IMR-90 (cell line): ENCODE measurements around the gene IL17B. TPM values are rescaled to one million over a fixed set of nuclear protein-coding genes. Genes with fewer than 3 reads are reported as not detected.

Source experiments
- ATAC-seq: fragments of 200-7000 bp; cut with Tn5 transposase; 2 replicates; pipeline ENCODE4 v1.9.1; 2020; ENCODE audit warnings: low read depth, mild to moderate bottlenecking, moderate library complexity
- BruUV-seq: library from RNA; stranded (reverse); fragments of 400-500 nt; replicated peaks from 2 replicates; lab custom pipeline; 2021; lab: Mats Ljungman, UMichigan
- CTCF ChIA-PET: fragments of 300-600 bp; formaldehyde crosslinking; extraction: SDS; loops from one replicate; lab custom pipeline; 2021; ENCODE audit warnings: antibody characterized with exemption; lab: Yijun Ruan, JAX
- POLR2A ChIA-PET: fragments of 300-600 bp; sonication (Branson Sonifier 250); formaldehyde crosslinking; loops from one replicate; lab custom pipeline; 2022; ENCODE audit warnings: antibody characterized with exemption; ENCODE audit not compliant: unreplicated experiment; lab: Charles Lee
- DNase-seq: peaks from one replicate; pipeline ENCODE4 v3.0.0; 2013
- H2AFZ ChIP-seq: replicated peaks from 2 replicates; pipeline ENCODE3; 2013; ENCODE audit warnings: low read length, mild to moderate bottlenecking; ENCODE audit not compliant: poor library complexity
- H2AK5ac ChIP-seq: 2 replicates; pipeline ENCODE4 v1.6.1; 2013; ENCODE audit warnings: low read depth, low read length, inconsistent platforms
- H2AK9ac ChIP-seq: replicated peaks from 2 replicates; pipeline ENCODE3; 2013; ENCODE audit warnings: mild to moderate bottlenecking, low read depth, low read length, moderate library complexity; ENCODE audit not compliant: poor library complexity
- H2BK120ac ChIP-seq: 2 replicates; pipeline ENCODE4 v1.6.1; 2013; ENCODE audit warnings: low read depth, low read length, inconsistent platforms
- H2BK15ac ChIP-seq: 3 replicates; pipeline ENCODE4 v1.6.1; 2013; ENCODE audit warnings: low read depth, low read length, inconsistent platforms
- H2BK20ac ChIP-seq: 2 replicates; pipeline ENCODE4 v1.6.1; 2013; ENCODE audit warnings: low read depth, mild to moderate bottlenecking, inconsistent platforms, low read length, moderate library complexity
- H2BK5ac ChIP-seq: 2 replicates; pipeline ENCODE4 v1.6.1; 2013; ENCODE audit warnings: mild to moderate bottlenecking, low read depth, low read length, inconsistent platforms; ENCODE audit not compliant: poor library complexity, severe bottlenecking
- H3K14ac ChIP-seq: replicated peaks from 2 replicates; pipeline ENCODE4 v1.6.1; 2013; ENCODE audit warnings: low read depth, low read length, inconsistent platforms
- H3K18ac ChIP-seq: 2 replicates; pipeline ENCODE4 v1.6.1; 2013; ENCODE audit warnings: low read depth, low read length, control low read depth
- H3K23ac ChIP-seq: 2 replicates; pipeline ENCODE4 v1.6.1; 2013; ENCODE audit warnings: low read depth, low read length, inconsistent platforms
- H3K27ac ChIP-seq: 2 replicates; pipeline ENCODE4 v1.5.1; 2013; ENCODE audit warnings: mild to moderate bottlenecking, control low read depth, low read length; ENCODE audit not compliant: insufficient read depth
- H3K27me3 ChIP-seq: 2 replicates; pipeline ENCODE4 v1.6.1; 2013; ENCODE audit warnings: low read length; ENCODE audit not compliant: control insufficient read depth, insufficient read depth
- H3K36me3 ChIP-seq: 2 replicates; pipeline ENCODE4 v1.6.1; 2013; ENCODE audit warnings: low read length, mixed read lengths; ENCODE audit not compliant: control insufficient read depth, insufficient read depth
- H3K4ac ChIP-seq: 2 replicates; pipeline ENCODE4 v1.6.1; 2013; ENCODE audit warnings: low read depth, low read length, inconsistent platforms
- H3K4me1 ChIP-seq: 2 replicates; pipeline ENCODE4 v1.6.1; 2013; ENCODE audit warnings: low read length, mixed read lengths; ENCODE audit not compliant: control insufficient read depth, insufficient read depth
- H3K4me2 ChIP-seq: 2 replicates; pipeline ENCODE4 v1.6.1; 2013; ENCODE audit warnings: low read depth, mild to moderate bottlenecking, control low read depth, low read length, moderate library complexity
- H3K4me3 ChIP-seq: 2 replicates; pipeline ENCODE4 v1.5.1; 2013; ENCODE audit warnings: low read depth, mild to moderate bottlenecking, control low read depth, low read length, moderate library complexity; ENCODE audit not compliant: insufficient read depth
- H3K56ac ChIP-seq: 2 replicates; pipeline ENCODE4 v1.6.1; 2013; ENCODE audit warnings: low read length, inconsistent platforms; ENCODE audit not compliant: insufficient read depth; ENCODE audit errors: extremely low read depth
- H3K79me1 ChIP-seq, 2 experiments: 2 replicates each; pipeline ENCODE4 v1.6.1; 2013; ENCODE audit warnings: low read length in 2 of 2, inconsistent platforms in 1 of 2, low read depth in 1 of 2
- H3K9ac ChIP-seq: 2 replicates; pipeline ENCODE4 v1.6.1; 2013; ENCODE audit warnings: low read depth, low read length, control low read depth
- H3K9me1 ChIP-seq: 2 replicates; pipeline ENCODE4 v1.6.1; 2013; ENCODE audit warnings: low read length, inconsistent platforms; ENCODE audit not compliant: insufficient read depth
- H3K9me3 ChIP-seq: 2 replicates; pipeline ENCODE4 v1.6.1; 2013; ENCODE audit warnings: low read length; ENCODE audit not compliant: control insufficient read depth, insufficient read depth
- H4K20me1 ChIP-seq: 2 replicates; pipeline ENCODE4 v1.6.1; 2013; ENCODE audit warnings: low read length, inconsistent platforms; ENCODE audit not compliant: insufficient read depth
- H4K5ac ChIP-seq: 2 replicates; pipeline ENCODE4 v1.6.1; 2013; ENCODE audit warnings: mild to moderate bottlenecking, low read depth, low read length, control low read depth
- H4K8ac ChIP-seq, 2 experiments: 2 replicates each; pipeline ENCODE4 v1.6.1; 2013; ENCODE audit warnings: low read depth in 2 of 2, low read length in 2 of 2, control low read depth in 1 of 2, inconsistent platforms in 1 of 2
- H4K91ac ChIP-seq: 2 replicates; pipeline ENCODE4 v1.6.1; 2013; ENCODE audit warnings: low read depth, low read length, inconsistent platforms; ENCODE audit not compliant: insufficient read depth
- MXI1 ChIP-seq: IDR thresholded peaks from 2 replicates; pipeline ENCODE4 v1.6.1; 2012; ENCODE audit warnings: low read depth, mild to moderate bottlenecking, low read length, moderate library complexity, borderline replicate concordance
- NFE2L2 ChIP-seq: fragments of 150-350 bp; IDR thresholded peaks from 2 replicates; pipeline ENCODE4 v1.6.1; 2016; ENCODE audit warnings: low read depth, mild to moderate bottlenecking, low read length
- POLR2A ChIP-seq: IDR thresholded peaks from 2 replicates; pipeline ENCODE4 v1.6.1; 2012; ENCODE audit warnings: mild to moderate bottlenecking, low read depth, low read length
- RAD21 ChIP-seq: IDR thresholded peaks from 2 replicates; pipeline ENCODE4 v1.6.1; 2012; ENCODE audit warnings: low read length, improper control_type of control experiment
- RFX5 ChIP-seq: IDR thresholded peaks from 2 replicates; pipeline ENCODE4 v1.8.0; 2012; ENCODE audit warnings: low read depth, mild to moderate bottlenecking, low read length, moderate library complexity
- SMC3 ChIP-seq: fragments of 150-350 bp; IDR thresholded peaks from 2 replicates; pipeline ENCODE4 v1.6.1; 2016; ENCODE audit warnings: low read depth, mild to moderate bottlenecking, antibody characterized with exemption, low read length, moderate library complexity
- WGBS, 2 experiments: methylation state at CpG; one replicate each; pipeline versions ENCODE4 v1.1.5 to v1.1.7; 2013; ENCODE audit warnings: missing lambda C conversion rate in 2 of 2; ENCODE audit not compliant: insufficient read length in 1 of 2; ENCODE audit errors: extremely low coverage in 2 of 2; 5-methylcytosine and 5-hydroxymethylcytosine counted together
- dilution Hi-C: fragments of 300-500 bp; cut with HindIII; formaldehyde crosslinking; loops from one replicate; pipeline ENCODE4 v1.14.3; 2018; ENCODE audit warnings: low sequenced_read_pairs; ENCODE audit not compliant: unreplicated experiment
- in situ Hi-C: fragments of 300-500 bp; cut with MboI; formaldehyde crosslinking; loops from 3 replicates; pipeline ENCODE4 v1.14.3; 2019; ENCODE audit warnings: low sequenced_read_pairs, inconsistent platforms, mixed read lengths
- intact Hi-C: fragments of 100-400 bp; cut with micrococcal nuclease; formaldehyde crosslinking; loops from 2 replicates; pipeline ENCODE4 v1.10.0; 2022
- polyA plus RNA-seq, 3 experiments: library from polyadenylated mRNA; depleted of rRNA; stranded (reverse); fragments of >200 nt; gene quantifications; 2 replicates each; pipeline ENCODE4 v1.2.3, GENCODE V29; 2012; ENCODE audit warnings: low replicate concordance in 1 of 3
- total RNA-seq: library from RNA; depleted of rRNA; stranded (reverse); fragments of >200 nt; gene quantifications from 2 replicates; pipeline ENCODE4 v1.2.3, GENCODE V29; 2012
- TF ChIP-seq, protein P1 (sequence below): conservative IDR thresholded peaks from 2 replicates; pipeline ENCODE4 v1.5.1; 2012; ENCODE audit warnings: mild to moderate bottlenecking, low read depth, low read length, improper control_type of control experiment
- TF ChIP-seq, protein P2 (sequence below): fragments of 150-350 bp; IDR thresholded peaks from 2 replicates; pipeline ENCODE4 v1.6.1; 2017; ENCODE audit warnings: mild to moderate bottlenecking, antibody characterized with exemption, low read length, low read depth

Gene IL17B
- total and polyA plus RNA-seq, 2 of the 4 experiments (the other 2 are of a cell fraction) = 0.31 TPM; not detected in 1

DNA sequence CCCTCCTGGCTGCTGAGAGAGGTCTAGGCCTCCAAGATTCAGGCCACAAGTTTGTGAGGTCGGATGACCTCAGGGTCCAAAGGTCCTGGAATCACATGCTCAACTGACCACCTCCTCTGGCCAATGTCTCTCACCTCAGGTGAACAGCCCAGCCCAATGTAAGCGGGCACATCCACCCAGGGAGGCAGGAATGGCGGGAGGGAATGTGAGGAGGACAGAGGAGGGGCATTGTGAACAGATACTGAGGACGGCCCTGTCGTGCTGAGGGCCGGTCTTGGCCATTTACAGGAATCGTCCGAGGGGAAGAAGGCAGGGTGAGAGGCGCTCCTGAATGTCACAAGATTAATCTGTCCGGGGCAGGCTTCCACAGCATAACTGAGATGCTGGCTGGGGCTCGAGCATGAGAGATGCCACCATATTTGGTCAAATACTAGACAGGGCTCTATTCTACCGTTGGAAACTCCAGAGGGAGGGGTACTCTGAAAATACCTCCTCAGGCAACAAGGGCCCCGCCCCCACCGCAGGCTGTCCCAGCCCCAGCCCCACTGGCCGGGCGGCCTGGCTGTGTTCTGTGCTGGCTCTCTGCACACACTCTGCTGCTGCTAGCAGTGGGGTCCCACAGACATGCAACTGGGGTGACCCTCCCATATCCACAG is 1.5 kb upstream of the IL17B start:
- ChIA-PET CTCF (interaction anchor here (0.6 to 3.2 kb wide), 4 partner anchors 13 to 184 kb away, joined by 3 to 19 read pairs (median 8); no protein-coding TSS in a partner anchor), POLR2A (no interaction called here)
- peak overlapping the region; percentile 44; the same call in 1 of the 2 replicates for H2BK120ac ChIP-seq
- intact Hi-C loops = no loop called here
- ATAC-seq = no peak
- in situ Hi-C loops = no loop called here
- H3K9me1 ChIP-seq = no peaks in the 10 kb centered on the region
- H3K79me1 ChIP-seq = peaks cover 0 to 5% of the 10 kb centered on the region in 2 experiments; a peak in 1 of 4 replicates
- H2BK5ac ChIP-seq = no peak overlapping the region
- peak overlapping the region; percentile 76; the same call in 1 of the 2 replicates for H3K23ac ChIP-seq
- peak overlapping the region; percentile 82 for H4K91ac ChIP-seq
- no peak overlapping the region for H3K4me2 ChIP-seq
- H2AK5ac ChIP-seq = peak overlapping the region; percentile 78
- dilution Hi-C loops = no loop called here
- no peaks in the 10 kb centered on the region for H3K9me3 ChIP-seq
- peaks cover 14% of the 10 kb centered on the region for H3K4me1 ChIP-seq
- H3K18ac ChIP-seq = no peak overlapping the region
- TF ChIP-seq MXI1 (no peak), RAD21 (no peak), POLR2A (no peak), RFX5 (no peak), NFE2L2 (no peak), SMC3 (no peak)
- TF ChIP-seq, protein P1, sequence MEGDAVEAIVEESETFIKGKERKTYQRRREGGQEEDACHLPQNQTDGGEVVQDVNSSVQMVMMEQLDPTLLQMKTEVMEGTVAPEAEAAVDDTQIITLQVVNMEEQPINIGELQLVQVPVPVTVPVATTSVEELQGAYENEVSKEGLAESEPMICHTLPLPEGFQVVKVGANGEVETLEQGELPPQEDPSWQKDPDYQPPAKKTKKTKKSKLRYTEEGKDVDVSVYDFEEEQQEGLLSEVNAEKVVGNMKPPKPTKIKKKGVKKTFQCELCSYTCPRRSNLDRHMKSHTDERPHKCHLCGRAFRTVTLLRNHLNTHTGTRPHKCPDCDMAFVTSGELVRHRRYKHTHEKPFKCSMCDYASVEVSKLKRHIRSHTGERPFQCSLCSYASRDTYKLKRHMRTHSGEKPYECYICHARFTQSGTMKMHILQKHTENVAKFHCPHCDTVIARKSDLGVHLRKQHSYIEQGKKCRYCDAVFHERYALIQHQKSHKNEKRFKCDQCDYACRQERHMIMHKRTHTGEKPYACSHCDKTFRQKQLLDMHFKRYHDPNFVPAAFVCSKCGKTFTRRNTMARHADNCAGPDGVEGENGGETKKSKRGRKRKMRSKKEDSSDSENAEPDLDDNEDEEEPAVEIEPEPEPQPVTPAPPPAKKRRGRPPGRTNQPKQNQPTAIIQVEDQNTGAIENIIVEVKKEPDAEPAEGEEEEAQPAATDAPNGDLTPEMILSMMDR = no peak
- TF ChIP-seq, protein P2, sequence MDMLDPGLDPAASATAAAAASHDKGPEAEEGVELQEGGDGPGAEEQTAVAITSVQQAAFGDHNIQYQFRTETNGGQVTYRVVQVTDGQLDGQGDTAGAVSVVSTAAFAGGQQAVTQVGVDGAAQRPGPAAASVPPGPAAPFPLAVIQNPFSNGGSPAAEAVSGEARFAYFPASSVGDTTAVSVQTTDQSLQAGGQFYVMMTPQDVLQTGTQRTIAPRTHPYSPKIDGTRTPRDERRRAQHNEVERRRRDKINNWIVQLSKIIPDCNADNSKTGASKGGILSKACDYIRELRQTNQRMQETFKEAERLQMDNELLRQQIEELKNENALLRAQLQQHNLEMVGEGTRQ = no peak
- H3K27ac ChIP-seq = 0 out of 2 replicates have a peak overlapping the region, but pooled peaks have one; percentile 2
- H3K14ac ChIP-seq = no peak overlapping the region
- no peak overlapping the region for H3K4me3 ChIP-seq
- H2BK20ac ChIP-seq = peak overlapping the region; percentile 25; the same call in 1 of the 2 replicates
- peak overlapping the region; percentile 67 for H3K4ac ChIP-seq
- H4K20me1 ChIP-seq = no peaks in the 10 kb centered on the region
- H3K9ac ChIP-seq = peak overlapping the region; percentile 39
- H3K56ac ChIP-seq = no peak overlapping the region
- H3K36me3 ChIP-seq = no peaks in the 10 kb centered on the region
- peak overlapping the region; percentile 59 for H2AFZ ChIP-seq
- peak overlapping the region; percentile 0 to 66; a peak in 2 of 4 replicates for H4K8ac ChIP-seq
- H2AK9ac ChIP-seq = peak overlapping the region; percentile 40
- no peak for DNase-seq
- no peaks in the 10 kb centered on the region for H3K27me3 ChIP-seq
- no TSS peak for BruUV-seq
- no peak overlapping the region for H4K5ac ChIP-seq
- WGBS, 2 experiments = 35% methylated on average over 8 of the region's 16 CpGs; no CpG with 5 or more reads in 1 of the 2 experiments
- H2BK15ac ChIP-seq = peak overlapping the region; percentile 54; the same call in 2 of the 3 replicates
